HG03196 (cell line): Measurements from ENCODE around the gene RBP5.

ENCODE experiments used
- ATAC-seq: cut with Tn5 transposase; IDR thresholded peaks from one replicate; pipeline ENCODE4 v1.9.1; 2021; ENCODE audit not compliant: unreplicated experiment

The RBP5 gene

GRCh38 chr12:7102582-7102981 is 26.1 kb downstream of the RBP5 start:
- no peak for ATAC-seq

GRCh38 chr12:7101694-7102131 is 27.0 kb downstream of the RBP5 start:
- no peak for ATAC-seq

GRCh38 chr12:7101047-7101693 is 27.5 kb downstream of the RBP5 start:
- no peak for ATAC-seq

- no peak for ATAC-seq
Observed at GRCh38 chr12:7100239-7100638, 28.4 kb downstream of the RBP5 start.

- no peak for ATAC-seq
Observed at GRCh38 chr12:7099290-7099996, 29.2 kb downstream of the RBP5 start.

GRCh38 chr12:7096979-7097378 is 31.7 kb downstream of the RBP5 start:
- no peak for ATAC-seq

- ATAC-seq, result no peak
Observed at GRCh38 chr12:7096006-7096932, 32.4 kb downstream of the RBP5 start.

GRCh38 chr12:7093892-7094291 is 34.8 kb downstream of the RBP5 start:
- no peak for ATAC-seq

GRCh38 chr12:7093486-7093885 is 35.2 kb downstream of the RBP5 start:
- no peak for ATAC-seq

GRCh38 chr12:7092986-7093460 is 35.7 kb downstream of the RBP5 start:
- no peak for ATAC-seq

- no peak for ATAC-seq
Observed at GRCh38 chr12:7092229-7092985, 36.3 kb downstream of the RBP5 start, which contains the start of gene C1R. Gene C1R, minus strand, starts transcription at chr12:7092445. Its CDS starts 57 bp downstream, at chr12:7092388.

GRCh38 chr12:7091660-7092228 is 36.9 kb downstream of the RBP5 start:
- ATAC-seq, result no peak

GRCh38 chr12:7091171-7091570 is 37.5 kb downstream of the RBP5 start:
- no peak for ATAC-seq

- no peak for ATAC-seq
Observed at GRCh38 chr12:7090222-7090998, 38.3 kb downstream of the RBP5 start.

- ATAC-seq, result no peak
Observed at GRCh38 chr12:7089196-7089871, 39.4 kb downstream of the RBP5 start.

GRCh38 chr12:7083125-7083524 is 45.6 kb downstream of the RBP5 start:
- ATAC-seq, result no peak

GRCh38 chr12:7081037-7081436 is 47.7 kb downstream of the RBP5 start:
- ATAC-seq, result no peak

GRCh38 chr12:7079826-7080125 is 48.9 kb downstream of the RBP5 start:
- ATAC-seq, result no peak

- no peak for ATAC-seq
Observed at GRCh38 chr12:7078163-7078562, 50.5 kb downstream of the RBP5 start.
